HG03135 (cell line): ENCODE results near the gene UBAP1L.
"Not testable (repeated sequence)": the region's sequence is repeated elsewhere in the genome, so short reads cannot be mapped to it uniquely, and the experiment has no call there.

ENCODE experiments used
- ATAC-seq: cut with Tn5 transposase; IDR thresholded peaks from one replicate; pipeline ENCODE4 v1.9.1; 2021; ENCODE audit warnings: mild to moderate bottlenecking, moderate library complexity; ENCODE audit not compliant: unreplicated experiment

Gene UBAP1L

GRCh38 chr15:65085207-65085753, 29.7 kb downstream of the UBAP1L start:
- ATAC-seq = no peak

DNA sequence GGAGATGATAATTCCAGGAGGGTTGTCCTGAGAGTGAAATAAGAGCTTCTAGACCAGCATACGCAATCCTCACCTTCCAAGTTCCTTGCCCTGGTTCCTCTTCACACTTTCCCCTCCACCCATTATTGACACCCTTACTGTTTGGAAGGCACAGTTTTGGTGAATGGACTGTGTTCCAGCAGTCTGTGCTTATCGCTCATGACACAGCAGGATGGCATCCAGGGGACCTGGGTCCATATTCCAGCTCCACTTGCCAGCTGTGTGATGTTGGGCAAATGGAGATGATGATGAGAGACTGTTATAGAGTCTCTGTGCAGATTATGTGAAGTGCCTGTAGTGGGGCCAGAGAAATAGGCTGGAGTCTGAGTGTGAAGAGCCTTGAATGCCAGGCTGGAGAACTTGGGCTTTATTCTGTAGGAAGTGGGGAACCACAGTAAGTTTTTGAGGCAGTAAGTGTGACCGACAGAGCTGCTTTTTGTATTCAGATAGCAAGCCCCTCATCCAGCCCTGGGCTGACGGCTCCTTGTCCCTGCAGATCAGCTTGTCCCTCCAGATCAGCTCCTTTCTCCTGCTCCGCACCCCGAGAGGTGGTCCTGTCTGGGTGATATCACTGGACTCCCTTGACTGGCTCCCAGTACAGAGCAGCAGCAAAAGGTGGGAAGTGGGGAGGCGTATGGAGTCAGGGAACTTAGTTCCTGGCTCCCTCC, 30.3 kb downstream of the UBAP1L start:
- ATAC-seq = no peak

DNA sequence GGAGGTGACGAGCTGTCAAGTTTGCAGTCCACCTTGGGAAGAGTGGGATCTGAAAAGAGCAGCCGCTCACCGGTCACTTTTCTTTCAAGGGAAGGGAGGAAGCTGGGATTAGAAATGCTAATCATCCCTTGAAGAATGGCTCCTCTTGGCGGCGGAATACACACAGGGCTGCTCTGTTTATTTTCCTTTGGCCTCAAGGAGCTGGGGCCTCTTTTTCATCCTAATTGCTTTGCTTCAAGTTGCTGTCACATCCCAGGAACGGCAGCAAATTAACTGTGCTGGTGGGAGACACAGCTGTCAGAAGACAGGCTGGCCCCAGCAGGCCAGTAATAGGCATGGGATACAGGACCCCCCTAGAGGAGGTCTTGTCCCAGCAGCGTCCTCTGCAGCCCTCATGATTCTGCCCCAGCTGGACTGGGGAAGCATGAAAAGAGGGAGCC, 31.7 kb downstream of the UBAP1L start:
- ATAC-seq = no peak

DNA sequence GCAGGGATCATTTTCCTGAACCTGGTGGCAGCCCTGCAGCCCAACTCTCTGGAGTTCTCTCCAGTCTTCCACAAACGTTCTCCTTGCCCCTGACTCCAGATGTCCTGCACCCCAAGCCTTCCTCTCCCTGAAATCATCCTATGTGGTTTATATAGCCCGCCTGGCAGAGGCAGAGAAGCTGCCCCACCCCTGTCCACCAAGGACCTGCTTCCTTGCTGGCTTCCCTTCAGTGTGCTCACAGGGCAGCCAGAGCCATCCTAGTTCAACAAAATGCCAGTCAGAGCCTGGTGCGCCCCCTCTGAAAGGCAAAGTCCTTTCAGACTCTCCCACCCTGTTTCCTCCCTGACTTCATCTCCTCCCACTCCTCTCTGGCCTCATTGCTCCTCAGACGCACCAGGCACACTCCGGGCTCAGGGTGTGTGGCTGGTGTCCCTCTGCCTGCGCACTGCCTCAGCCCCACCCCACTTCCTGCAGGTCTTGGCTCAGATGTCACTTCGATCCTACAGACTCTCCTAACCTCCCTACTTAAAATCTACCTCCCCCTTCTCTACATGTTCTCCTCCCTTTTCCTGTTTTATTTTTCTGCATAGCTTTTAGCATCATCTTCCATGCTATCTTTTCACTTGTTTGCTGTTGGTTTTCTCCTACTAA, 32.6 kb downstream of the UBAP1L start:
- ATAC-seq = no peak

GRCh38 chr15:65081758-65082157, 33.2 kb downstream of the UBAP1L start:
- no peak for ATAC-seq

- no peak for ATAC-seq
Observed at GRCh38 chr15:65081270-65081669, 33.7 kb downstream of the UBAP1L start.

DNA sequence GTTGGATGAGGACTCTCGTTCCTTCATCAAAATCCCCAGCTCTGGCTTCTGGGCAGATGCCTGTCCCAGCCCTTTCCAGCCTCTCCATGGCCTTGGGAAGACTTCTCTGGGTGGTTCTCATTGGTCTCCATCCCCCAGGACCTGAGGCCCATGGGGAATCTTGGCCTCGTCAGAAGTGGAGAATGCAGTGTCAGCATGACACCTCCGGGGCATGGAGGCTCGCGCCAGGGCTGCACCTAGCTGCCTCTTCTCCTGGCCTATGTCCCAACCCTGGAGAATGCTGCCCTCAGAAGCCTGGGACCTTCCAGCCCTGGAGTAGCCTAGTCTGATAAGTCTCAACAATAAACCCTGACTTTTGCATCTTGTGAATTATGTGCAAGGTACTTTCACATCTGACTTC, 35.4 kb downstream of the UBAP1L start:
- no peak for ATAC-seq

- no peak for ATAC-seq
Observed at GRCh38 chr15:65077981-65078352, 37.0 kb downstream of the UBAP1L start.

- ATAC-seq = no peak
Observed at GRCh38 chr15:65077291-65077980, 37.6 kb downstream of the UBAP1L start.

DNA sequence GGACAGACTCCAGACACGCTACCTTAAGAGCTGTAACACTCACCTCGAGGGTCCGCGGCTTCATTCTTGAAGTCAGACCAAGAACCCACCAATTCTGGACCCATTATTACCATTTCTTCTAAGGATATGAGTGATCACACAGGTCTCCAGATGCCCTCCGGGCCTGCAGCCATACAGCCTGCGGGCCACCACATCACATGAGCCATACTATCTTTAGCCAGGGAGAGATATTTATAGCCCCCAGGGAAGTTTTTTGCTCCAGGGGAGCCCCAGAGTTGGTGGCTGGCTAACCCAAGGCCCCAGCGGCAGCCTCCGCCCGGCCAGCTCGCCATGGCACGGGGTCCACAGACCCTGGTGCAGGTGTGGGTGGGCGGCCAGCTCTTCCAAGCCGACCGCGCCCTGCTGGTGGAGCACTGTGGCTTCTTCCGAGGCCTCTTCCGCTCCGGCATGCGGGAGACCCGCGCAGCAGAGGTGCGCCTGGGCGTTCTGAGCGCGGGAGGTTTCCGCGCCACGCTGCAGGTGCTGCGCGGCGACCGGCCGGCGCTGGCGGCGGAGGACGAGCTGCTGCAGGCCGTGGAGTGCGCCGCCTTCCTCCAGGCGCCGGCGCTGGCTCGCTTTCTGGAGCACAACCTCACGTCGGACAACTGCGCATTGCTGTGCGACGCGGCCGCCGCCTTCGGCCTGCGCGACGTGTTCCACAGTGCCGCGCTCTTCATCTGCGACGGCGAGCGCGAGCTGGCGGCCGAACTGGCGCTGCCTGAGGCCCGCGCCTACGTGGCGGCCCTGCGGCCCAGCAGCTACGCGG, 38.3 kb downstream of the UBAP1L start, which contains the start of gene KBTBD13:
Gene KBTBD13, plus strand, starts transcription at position 261 of the 805 bp plus-strand sequence. Its CDS starts 70 bp downstream, at position 331.
- ATAC-seq = no peak

GRCh38 chr15:65075607-65076395, 39.2 kb downstream of the UBAP1L start:
- not testable (repeated sequence) for ATAC-seq

GRCh38 chr15:65074946-65075345, 40.1 kb downstream of the UBAP1L start:
- not testable (repeated sequence) for ATAC-seq

DNA sequence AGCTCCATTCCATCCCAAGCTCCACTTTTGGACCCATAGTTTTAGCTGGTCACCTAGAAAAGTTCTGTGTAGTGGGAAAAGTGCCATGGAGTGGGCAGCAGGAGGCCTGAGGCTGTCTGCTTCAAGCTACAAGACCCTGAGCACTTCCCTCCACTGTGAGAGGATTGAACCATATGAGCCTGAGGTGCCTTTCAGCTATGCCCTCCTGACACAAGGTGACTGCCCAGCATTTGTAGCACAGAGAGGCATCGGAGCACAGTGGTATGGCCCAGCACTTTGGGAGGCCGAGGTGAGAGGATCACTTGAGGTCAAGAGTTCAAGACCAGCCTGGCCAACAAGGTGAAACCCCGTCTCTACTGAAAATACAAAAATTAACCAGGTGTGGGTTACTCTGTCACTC, 42.4 kb downstream of the UBAP1L start:
- ATAC-seq = no peak

DNA sequence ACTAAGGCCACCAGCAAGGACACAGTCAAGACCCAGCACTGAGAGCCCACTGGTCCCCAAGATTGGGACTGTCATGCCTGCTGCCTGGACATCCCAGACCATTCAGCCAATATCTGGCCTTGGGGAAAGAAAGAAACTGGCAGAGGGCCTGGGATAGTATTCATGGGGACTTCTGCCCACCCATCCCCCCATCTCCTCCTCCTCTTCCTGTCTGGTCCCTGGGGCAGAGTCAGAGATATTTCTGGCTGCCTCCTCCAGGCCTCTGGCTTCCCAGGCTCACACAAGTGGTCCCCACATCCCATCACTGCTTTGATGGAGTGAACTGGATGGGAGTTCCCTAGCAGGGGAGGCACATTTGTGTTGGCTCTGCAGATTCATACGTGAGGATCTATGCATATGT, 43.0 kb downstream of the UBAP1L start:
- no peak for ATAC-seq

DNA sequence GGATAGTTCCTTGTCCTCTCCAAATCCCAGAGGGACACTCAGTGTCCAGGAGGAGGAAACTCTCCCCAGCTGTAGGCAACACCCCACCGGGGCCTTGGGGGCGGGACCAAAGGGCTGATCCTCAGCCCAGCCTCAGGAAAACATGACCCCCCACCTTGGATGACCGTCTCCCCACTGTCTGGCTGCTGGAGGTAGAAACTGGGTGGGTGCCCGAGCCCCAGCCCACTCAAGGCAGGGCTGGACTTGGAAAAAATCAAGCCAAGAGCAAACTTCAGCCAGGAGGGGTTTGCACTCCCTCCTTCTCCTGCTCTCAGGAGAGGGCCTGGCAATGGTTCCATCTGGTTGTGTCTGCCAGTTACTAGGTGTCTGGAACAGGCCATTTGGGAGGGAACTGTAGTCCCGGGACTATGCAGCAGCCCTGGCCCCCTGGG, 43.6 kb downstream of the UBAP1L start:
- ATAC-seq = no peak

DNA sequence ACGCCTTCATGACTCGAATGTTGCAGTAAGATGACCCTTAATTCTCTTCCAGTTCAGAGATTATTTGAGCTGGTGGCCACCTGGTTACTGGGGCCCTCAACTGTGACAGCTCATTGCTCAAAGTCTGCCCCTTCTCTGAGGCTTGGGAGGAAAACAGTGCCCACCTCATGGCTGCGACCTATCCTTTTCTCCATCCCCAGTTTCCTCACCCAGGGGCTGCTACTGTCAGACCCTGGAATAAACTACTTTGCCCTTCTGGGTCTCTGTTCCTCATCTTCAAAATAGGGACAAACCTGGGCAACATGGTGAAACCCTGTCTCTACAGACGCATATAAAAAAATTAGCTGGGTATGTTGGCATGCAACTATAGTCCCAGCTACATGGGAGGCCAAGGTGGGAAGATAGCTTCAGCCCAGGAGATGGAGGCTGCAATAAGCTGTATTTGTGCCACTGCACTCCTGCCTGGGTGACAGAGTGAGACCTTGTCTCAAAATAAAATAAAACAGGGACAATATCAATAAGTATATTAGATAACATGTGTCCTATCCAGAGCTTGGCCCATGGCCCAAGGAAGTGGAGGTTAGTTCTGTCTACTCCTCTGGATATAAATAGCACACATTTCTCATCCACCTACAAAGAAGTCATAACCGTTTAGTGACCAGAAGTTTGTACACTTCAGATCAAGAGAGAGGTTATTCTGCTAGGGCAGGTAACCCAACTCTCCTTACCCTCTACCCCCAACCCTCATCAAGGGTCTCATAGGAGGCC, 45.0 kb downstream of the UBAP1L start:
- ATAC-seq = no peak

DNA sequence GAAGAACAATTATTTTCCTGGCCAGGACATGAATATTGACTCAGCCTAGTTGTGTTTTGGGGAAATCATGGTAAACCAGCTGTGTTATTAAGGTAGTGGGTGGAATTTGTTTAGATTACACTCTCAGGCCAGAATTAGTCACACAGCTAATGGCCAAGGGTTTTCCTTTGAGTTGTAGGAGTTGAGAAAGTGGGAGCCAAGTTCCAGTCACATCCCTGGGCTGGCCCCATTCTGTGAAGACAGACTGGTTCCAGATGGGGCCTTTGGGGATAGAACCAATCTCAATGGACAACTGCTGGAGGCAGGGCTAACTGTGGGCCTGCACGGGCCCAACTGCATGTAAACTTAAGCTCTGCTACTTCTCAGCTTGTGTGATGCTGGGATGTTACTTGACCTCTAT, 45.8 kb downstream of the UBAP1L start:
- ATAC-seq = no peak

DNA sequence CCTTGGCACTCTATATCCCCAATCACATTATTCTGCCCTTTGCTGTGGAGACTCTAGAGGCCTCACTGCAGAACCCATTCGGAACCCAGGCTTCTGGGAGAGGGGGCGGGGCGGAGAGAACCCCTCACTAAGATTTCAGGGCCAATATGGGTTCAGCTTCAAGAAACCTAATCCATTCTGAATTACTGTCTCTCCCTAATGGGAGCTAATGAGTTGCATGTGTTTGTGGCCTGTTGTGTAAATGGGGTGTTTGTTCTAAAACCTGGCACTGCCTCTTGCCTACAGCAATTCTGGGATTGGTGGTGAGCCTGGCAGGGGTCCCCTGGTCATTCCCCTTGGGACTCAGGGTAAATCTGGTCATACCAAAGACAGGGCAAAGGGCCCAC, 46.6 kb downstream of the UBAP1L start:
- ATAC-seq = no peak
